PC-9 (cell line): Measurements from ENCODE around the gene SYNE1. TPM values are rescaled to one million over a fixed set of nuclear protein-coding genes. Genes with fewer than 3 reads are reported as not detected.
A peak's percentile ranks its signal among the peaks of the same experiment; 100 is the strongest.

Experiments used
- BruUV-seq: library from RNA; stranded (reverse); fragments of 400-500 nt; replicated peaks from 2 replicates; lab custom pipeline; 2021; lab: Mats Ljungman, UMichigan
- CTCF ChIA-PET: fragments of 300-600 bp; sonication (Branson Sonifier 250); formaldehyde crosslinking; loops from one replicate; lab custom pipeline; 2022; ENCODE audit warnings: antibody characterized with exemption; lab: Charles Lee
- POLR2A ChIA-PET: fragments of 300-600 bp; sonication (Branson Sonifier 250); formaldehyde crosslinking; loops from one replicate; lab custom pipeline; 2022; ENCODE audit warnings: antibody characterized with exemption; ENCODE audit not compliant: unreplicated experiment; lab: Charles Lee
- DNase-seq, 2 experiments: peaks; one replicate each; pipeline versions ENCODE4 v3.0.0 to v3.0.0-alpha.2; 2015 to 2022; ENCODE audit warnings: mixed read lengths in 1 of 2
- H2AFZ ChIP-seq: fragments of 200-600 bp; sonication (generic); 2 replicates; pipeline ENCODE4 v1.8.1; 2017; ENCODE audit warnings: antibody characterized with exemption
- H3F3A ChIP-seq: fragments of 200-600 bp; sonication (generic); 2 replicates; pipeline ENCODE4 v1.8.1; 2017; ENCODE audit warnings: antibody characterized with exemption, mild to moderate bottlenecking, low read depth; ENCODE audit not compliant: insufficient read depth
- H3K27ac ChIP-seq: fragments of 200-600 bp; sonication (generic); 2 replicates; pipeline ENCODE4 v1.6.1; 2016; ENCODE audit warnings: mixed run types
- H3K27me3 ChIP-seq: fragments of 200-600 bp; sonication (generic); 2 replicates; pipeline ENCODE4 v1.6.1; 2016; ENCODE audit warnings: low read depth, mixed run types; ENCODE audit not compliant: insufficient read depth
- H3K36me3 ChIP-seq: fragments of 200-600 bp; sonication (generic); 2 replicates; pipeline ENCODE4 v1.6.1; 2016; ENCODE audit warnings: low read depth, mixed run types
- H3K4me1 ChIP-seq: fragments of 200-600 bp; sonication (generic); replicated peaks from 2 replicates; pipeline ENCODE4 v1.6.1; 2016; ENCODE audit warnings: mixed run types; ENCODE audit not compliant: insufficient read depth
- H3K4me2 ChIP-seq: fragments of 200-600 bp; sonication (generic); 2 replicates; pipeline ENCODE4 v1.6.1; 2017; ENCODE audit warnings: mixed run types
- H3K4me3 ChIP-seq: fragments of 200-600 bp; sonication (generic); 2 replicates; pipeline ENCODE4 v1.6.1; 2016; ENCODE audit warnings: mixed run types
- H3K79me2 ChIP-seq: fragments of 200-600 bp; sonication (generic); 2 replicates; pipeline ENCODE4 v1.6.1; 2017; ENCODE audit warnings: low read depth, mixed run types
- H3K9me2 ChIP-seq: fragments of 200-600 bp; sonication (generic); 2 replicates; pipeline ENCODE4 v1.8.1; 2017; ENCODE audit warnings: mild to moderate bottlenecking; ENCODE audit not compliant: insufficient read depth
- H3K9me3 ChIP-seq: fragments of 200-600 bp; sonication (generic); 2 replicates; pipeline ENCODE4 v1.8.1; 2016; ENCODE audit warnings: low read depth; ENCODE audit not compliant: insufficient read depth
- H4K20me1 ChIP-seq: fragments of 200-600 bp; sonication (generic); 2 replicates; pipeline ENCODE4 v1.8.1; 2017; ENCODE audit not compliant: insufficient read depth
- EZH2 ChIP-seq: fragments of 200-600 bp; sonication (generic); IDR thresholded peaks from 2 replicates; pipeline ENCODE4 v1.8.0; 2017; ENCODE audit warnings: antibody characterized with exemption, low read depth
- intact Hi-C: fragments of 100-400 bp; cut with micrococcal nuclease; formaldehyde crosslinking; loops from one replicate; pipeline ENCODE4 v1.10.0; 2022; ENCODE audit not compliant: unreplicated experiment
- total RNA-seq: library from RNA; stranded (reverse); gene quantifications from 2 replicates; pipeline ENCODE4 v1.2.3, GENCODE V29; 2021
- TF ChIP-seq, protein P1 (sequence below): fragments of 200-600 bp; sonication (generic); conservative IDR thresholded peaks from 2 replicates; pipeline ENCODE4 v1.6.1; 2017; ENCODE audit warnings: mixed run types, antibody characterized with exemption, mild to moderate bottlenecking, moderate library complexity

The SYNE1 gene
- total RNA-seq, 1 experiment from 2014 or later: 13.4 TPM

DNA sequence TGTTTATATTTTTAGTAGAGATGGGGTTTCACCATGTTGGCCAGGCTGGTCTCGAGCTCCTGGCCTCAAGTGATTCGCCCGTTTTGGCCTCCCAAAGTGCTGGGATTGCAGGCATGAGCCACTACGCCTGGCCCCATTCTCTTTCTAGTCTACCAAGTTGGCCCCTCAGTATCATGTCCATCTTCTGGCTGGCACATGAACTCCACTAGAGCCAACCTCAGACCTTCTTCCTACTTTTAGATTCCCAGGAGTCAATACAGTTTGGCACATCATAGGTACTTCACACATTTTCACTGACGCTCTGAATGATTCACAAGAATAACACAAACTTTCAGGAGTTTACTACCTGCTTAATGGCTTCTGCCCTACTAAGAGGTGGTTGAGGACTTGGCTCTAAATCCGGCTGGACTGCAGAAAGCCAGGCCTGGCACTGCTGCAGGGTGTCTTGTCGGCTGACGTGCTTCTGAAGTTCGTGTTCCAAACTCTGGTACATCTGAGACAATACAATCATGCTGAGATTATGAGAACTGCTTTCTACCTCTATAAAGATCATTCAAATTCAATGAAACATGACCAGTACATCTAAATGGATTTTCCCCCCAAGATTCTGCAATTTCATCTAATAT is 293.3 kb downstream of the SYNE1 start:
- no peak for TF ChIP-seq EZH2
- TF ChIP-seq, protein P1, sequence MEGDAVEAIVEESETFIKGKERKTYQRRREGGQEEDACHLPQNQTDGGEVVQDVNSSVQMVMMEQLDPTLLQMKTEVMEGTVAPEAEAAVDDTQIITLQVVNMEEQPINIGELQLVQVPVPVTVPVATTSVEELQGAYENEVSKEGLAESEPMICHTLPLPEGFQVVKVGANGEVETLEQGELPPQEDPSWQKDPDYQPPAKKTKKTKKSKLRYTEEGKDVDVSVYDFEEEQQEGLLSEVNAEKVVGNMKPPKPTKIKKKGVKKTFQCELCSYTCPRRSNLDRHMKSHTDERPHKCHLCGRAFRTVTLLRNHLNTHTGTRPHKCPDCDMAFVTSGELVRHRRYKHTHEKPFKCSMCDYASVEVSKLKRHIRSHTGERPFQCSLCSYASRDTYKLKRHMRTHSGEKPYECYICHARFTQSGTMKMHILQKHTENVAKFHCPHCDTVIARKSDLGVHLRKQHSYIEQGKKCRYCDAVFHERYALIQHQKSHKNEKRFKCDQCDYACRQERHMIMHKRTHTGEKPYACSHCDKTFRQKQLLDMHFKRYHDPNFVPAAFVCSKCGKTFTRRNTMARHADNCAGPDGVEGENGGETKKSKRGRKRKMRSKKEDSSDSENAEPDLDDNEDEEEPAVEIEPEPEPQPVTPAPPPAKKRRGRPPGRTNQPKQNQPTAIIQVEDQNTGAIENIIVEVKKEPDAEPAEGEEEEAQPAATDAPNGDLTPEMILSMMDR: no peak
- no TSS peak for BruUV-seq
- Histone ChIP-seq H3K27ac (no peak overlapping the region), H3K79me2 (no peaks in the 10 kb centered on the region), H3K27me3 (no peaks in the 10 kb centered on the region), H2AFZ (no peak overlapping the region), H3F3A (no peaks in the 10 kb centered on the region), H3K9me2 (no peaks in the 10 kb centered on the region), H3K4me3 (no peak overlapping the region), H3K4me2 (no peak overlapping the region), H4K20me1 (no peaks in the 10 kb centered on the region), H3K4me1 (peaks cover 5% of the 10 kb centered on the region), H3K9me3 (no peaks in the 10 kb centered on the region), H3K36me3 (no peaks in the 10 kb centered on the region)
- CTCF ChIA-PET: no interaction called here
- no peak for DNase-seq
- POLR2A ChIA-PET: no interaction called here
- intact Hi-C loops: no loop called here

DNA sequence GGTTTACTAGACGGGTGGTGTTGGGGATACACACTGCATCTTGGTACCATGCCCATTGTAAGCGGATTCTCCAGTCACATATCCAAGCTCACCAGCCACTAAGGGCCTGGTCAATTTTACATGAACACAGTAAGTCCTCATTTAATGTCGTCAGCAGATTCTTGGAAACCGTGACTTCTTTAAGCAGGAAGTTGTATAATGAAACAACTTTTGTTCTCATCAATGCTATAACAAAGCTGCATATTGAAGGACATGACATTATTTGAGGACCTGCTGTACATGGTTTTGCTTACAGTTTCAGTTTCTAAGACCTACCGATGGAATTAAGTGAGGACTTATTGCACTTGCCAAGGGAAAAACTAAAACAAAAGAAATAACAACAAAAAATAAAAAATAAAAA is 295.6 kb downstream of the SYNE1 start:
- H3K4me1 ChIP-seq: peaks cover 5% of the 10 kb centered on the region
- no peaks in the 10 kb centered on the region for H3K9me2 ChIP-seq
- H3K36me3 ChIP-seq: no peaks in the 10 kb centered on the region
- H2AFZ ChIP-seq: peak overlapping the region; percentile 40; the same call in 1 of the 2 replicates
- H3K4me2 ChIP-seq: no peak overlapping the region
- intact Hi-C loops: no loop called here
- H3F3A ChIP-seq: no peaks in the 10 kb centered on the region
- H4K20me1 ChIP-seq: no peaks in the 10 kb centered on the region
- H3K9me3 ChIP-seq: no peaks in the 10 kb centered on the region
- BruUV-seq: no TSS peak
- H3K4me3 ChIP-seq: no peak overlapping the region
- H3K27ac ChIP-seq: no peak overlapping the region
- no peak for DNase-seq
- no peaks in the 10 kb centered on the region for H3K79me2 ChIP-seq
- POLR2A ChIA-PET: no interaction called here
- no peak for TF ChIP-seq EZH2
- TF ChIP-seq, protein P1: no peak
- no peaks in the 10 kb centered on the region for H3K27me3 ChIP-seq
- CTCF ChIA-PET: no interaction called here

DNA sequence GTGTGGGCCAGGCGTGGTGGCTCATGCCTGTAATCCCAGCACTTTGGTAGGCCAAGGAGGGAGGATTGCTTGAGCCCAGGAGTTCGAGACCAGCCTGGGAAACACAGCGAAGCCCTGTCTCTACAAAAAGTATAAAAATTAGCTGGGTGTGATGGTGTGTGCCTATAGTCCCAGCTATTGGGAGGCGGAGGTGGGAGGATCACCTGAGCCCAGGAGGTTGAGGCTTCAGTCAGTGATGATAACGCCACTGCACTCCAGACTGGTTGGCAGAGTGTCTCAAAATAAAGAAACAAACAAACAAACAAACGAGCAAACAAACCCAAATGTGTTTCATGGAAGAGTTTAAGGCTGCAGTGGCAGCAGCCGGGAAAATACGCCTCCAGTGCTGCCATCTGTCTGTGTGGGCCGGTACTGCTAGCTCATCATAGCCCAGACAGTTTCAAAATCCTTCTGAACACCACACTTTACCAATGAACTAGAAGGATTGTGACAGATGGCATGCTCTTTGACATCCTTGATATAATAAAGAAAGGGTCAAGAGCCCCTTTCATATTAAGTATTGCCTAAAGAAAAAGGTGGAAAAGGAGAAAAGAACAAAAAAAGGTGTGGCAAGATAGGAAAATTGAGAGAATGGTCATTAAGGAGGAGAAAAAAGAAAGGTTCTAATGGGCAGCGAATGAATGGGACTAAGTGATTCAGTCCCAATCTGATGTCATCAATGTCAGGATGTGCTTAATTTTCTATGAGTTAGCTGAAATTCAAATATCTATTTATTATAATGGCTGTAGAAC is 298.6 kb downstream of the SYNE1 start:
- H3K79me2 ChIP-seq: no peaks in the 10 kb centered on the region
- H3K27ac ChIP-seq: no peak overlapping the region
- H3F3A ChIP-seq: no peaks in the 10 kb centered on the region
- no peaks in the 10 kb centered on the region for H3K27me3 ChIP-seq
- intact Hi-C loops: no loop called here
- ChIA-PET CTCF (interaction anchor here (0.5 to 0.6 kb wide), 2 partner anchors 1029 to 1473 kb away, joined by 3 to 6 read pairs; partner anchors contain the start of gene MTHFD1L), POLR2A (no interaction called here)
- H3K4me2 ChIP-seq: no peak overlapping the region
- H3K9me2 ChIP-seq: no peaks in the 10 kb centered on the region
- no peaks in the 10 kb centered on the region for H3K9me3 ChIP-seq
- peak in 1 of 2 experiments; percentile 21 for DNase-seq
- no peak overlapping the region for H3K4me3 ChIP-seq
- no TSS peak for BruUV-seq
- H4K20me1 ChIP-seq: no peaks in the 10 kb centered on the region
- TF ChIP-seq, protein P1: peak; percentile 80
- no peak for TF ChIP-seq EZH2
- H3K4me1 ChIP-seq: peaks cover 5% of the 10 kb centered on the region
- no peaks in the 10 kb centered on the region for H3K36me3 ChIP-seq
- H2AFZ ChIP-seq: no peak overlapping the region
